K562 (cell line): ENCODE results near the gene CAVIN1. TPM values are rescaled to one million over a fixed set of nuclear protein-coding genes. Genes with fewer than 3 reads are reported as not detected.

Source experiments
- ARID1B ChIP-seq: fragments of 450-650 bp; IDR thresholded peaks from 2 replicates; pipeline ENCODE4 v1.6.1; 2016; ENCODE audit warnings: antibody characterized with exemption, mild to moderate bottlenecking, inconsistent platforms
- ATF1 ChIP-seq, 2 experiments: fragments of 450-650 bp in 1 of 2; IDR thresholded peaks; 2 replicates each; pipeline ENCODE4 v1.6.1; 2016; ENCODE audit warnings: missing compliant biosample characterization in 1 of 2, missing genetic modification characterization in 1 of 2
- CHD4 ChIP-seq: fragments of 200-600 bp; sonication (generic); IDR thresholded peaks from 3 replicates; pipeline ENCODE4 v1.6.1; 2012; ENCODE audit warnings: low read depth, mild to moderate bottlenecking, mixed read lengths, low read length, inconsistent platforms; ENCODE audit not compliant: insufficient read depth, insufficient replicate concordance, poor library complexity, severe bottlenecking
- ETV6 ChIP-seq, 3 experiments: fragments of 150-350 bp in 1 of 3; sonication (generic) in 1 of 3; formaldehyde crosslinking in 1 of 3; IDR thresholded peaks; 2 replicates each; pipeline versions ENCODE4 v1.6.1 to v1.8.0; 2014 to 2022; ENCODE audit warnings: borderline replicate concordance in 2 of 3, low read depth in 2 of 3, antibody characterized with exemption in 1 of 3, low read length in 1 of 3, mild to moderate bottlenecking in 1 of 3, missing genetic modification reagents in 1 of 3
- FOS ChIP-seq: IDR thresholded peaks from 3 replicates; pipeline ENCODE4 v1.6.1; 2011; ENCODE audit not compliant: insufficient read length; ENCODE audit errors: extremely low read depth
- KDM4B ChIP-seq, 2 experiments: fragments of 450-650 bp in 1 of 2; sonication (generic) in 1 of 2; IDR thresholded peaks; 2 replicates each; pipeline ENCODE4 v1.6.1; 2016 to 2017; ENCODE audit warnings: borderline replicate concordance in 2 of 2, antibody characterized with exemption in 1 of 2, low read depth in 1 of 2, mild to moderate bottlenecking in 1 of 2
- NR3C1 ChIP-seq: sonication (generic); formaldehyde crosslinking; IDR thresholded peaks from 2 replicates; pipeline ENCODE4 v1.8.1; 2022; ENCODE audit warnings: missing genetic modification reagents
- POLR2A ChIP-seq: fragments of 450-650 bp; conservative IDR thresholded peaks from 2 replicates; pipeline ENCODE4 v1.6.1; 2016
- POLR2B ChIP-seq: fragments of 450-650 bp; IDR thresholded peaks from 2 replicates; pipeline ENCODE4 v1.6.1; 2018; ENCODE audit warnings: low read depth; ENCODE audit not compliant: partially characterized antibody
- POLR2G ChIP-seq: fragments of 200-400 bp; formaldehyde crosslinking; IDR thresholded peaks from 2 replicates; pipeline ENCODE4 v1.6.1; 2017; ENCODE audit warnings: low read depth, mild to moderate bottlenecking, antibody characterized with exemption, low read length, moderate library complexity
- POLR2H ChIP-seq: IDR thresholded peaks from 2 replicates; pipeline ENCODE4 v1.6.1; 2016; ENCODE audit warnings: missing genetic modification characterization, low read depth, mild to moderate bottlenecking, control low read depth, missing compliant biosample characterization, moderate library complexity
- SMC3 ChIP-seq: conservative IDR thresholded peaks from 2 replicates; pipeline ENCODE4 v1.6.1; 2011; ENCODE audit warnings: low read depth, low read length, improper control_type of control experiment; ENCODE audit not compliant: insufficient read depth
- TAF9B ChIP-seq: fragments of 450-650 bp; IDR thresholded peaks from 2 replicates; pipeline ENCODE4 v1.6.1; 2018; ENCODE audit warnings: mild to moderate bottlenecking; ENCODE audit not compliant: partially characterized antibody
- TRIM24 ChIP-seq, 2 experiments: fragments of 450-650 bp; IDR thresholded peaks; 2 replicates each; pipeline ENCODE4 v1.6.1; 2016
- polyA plus RNA-seq, 8 experiments: library from polyadenylated mRNA; depleted of rRNA in 4 of 8; stranded (reverse) in 5 of 8; unstranded in 3 of 8; fragments of >200 nt; fragmentation: Nextera tagmentation in 2 of 8; fragmentation: Illumina TruSeq in 1 of 8; extraction: Ambion mirVana in 2 of 8; extraction: Trizol in 1 of 8; gene quantifications; 2 replicates each; pipeline versions ENCODE4 v1.2.1 to v1.2.3, GENCODE V29; 2011 to 2014; ENCODE audit warnings: inconsistent platforms in 1 of 8, missing spikeins in 1 of 8
- total RNA-seq, 7 experiments: library from RNA; depleted of rRNA in 6 of 7; stranded (reverse); fragments of >200 nt in 6 of 7; fragmentation: Illumina TruSeq in 2 of 7; extraction: Trizol in 2 of 7; gene quantifications; 2 replicates each; pipeline versions ENCODE4 v1.2.1 to v1.2.3, GENCODE V29; 2011 to 2021; ENCODE audit warnings: low replicate concordance in 1 of 7
- TF ChIP-seq, protein P1 (sequence below): sonication (generic); formaldehyde crosslinking; IDR thresholded peaks from 2 replicates; pipeline ENCODE4 v1.8.0; 2022; ENCODE audit warnings: missing genetic modification reagents, mild to moderate bottlenecking, borderline replicate concordance
- TF ChIP-seq, protein P2 (sequence below), 2 experiments: IDR thresholded peaks; 2 replicates each; pipeline ENCODE4 v1.6.1; 2011; ENCODE audit warnings: borderline replicate concordance in 1 of 2, control low read depth in 1 of 2, low read depth in 1 of 2, low read length in 1 of 2, mild to moderate bottlenecking in 1 of 2, mixed read lengths in 1 of 2, moderate library complexity in 1 of 2; ENCODE audit not compliant: insufficient read depth in 1 of 2, insufficient read length in 1 of 2, poor library complexity in 1 of 2, severe bottlenecking in 1 of 2; ENCODE audit errors: extremely low read depth in 1 of 2
- TF ChIP-seq, protein P3 (sequence below): fragments of 450-650 bp; IDR thresholded peaks from 2 replicates; pipeline ENCODE4 v1.6.1; 2018; ENCODE audit not compliant: partially characterized antibody

CAVIN1 gene
- total and polyA plus RNA-seq, 9 of the 15 experiments (the other 6 are each of a cell fraction or from before 2014, with no cell fraction given), result 6.8 to 162 (median 74.5) TPM

DNA sequence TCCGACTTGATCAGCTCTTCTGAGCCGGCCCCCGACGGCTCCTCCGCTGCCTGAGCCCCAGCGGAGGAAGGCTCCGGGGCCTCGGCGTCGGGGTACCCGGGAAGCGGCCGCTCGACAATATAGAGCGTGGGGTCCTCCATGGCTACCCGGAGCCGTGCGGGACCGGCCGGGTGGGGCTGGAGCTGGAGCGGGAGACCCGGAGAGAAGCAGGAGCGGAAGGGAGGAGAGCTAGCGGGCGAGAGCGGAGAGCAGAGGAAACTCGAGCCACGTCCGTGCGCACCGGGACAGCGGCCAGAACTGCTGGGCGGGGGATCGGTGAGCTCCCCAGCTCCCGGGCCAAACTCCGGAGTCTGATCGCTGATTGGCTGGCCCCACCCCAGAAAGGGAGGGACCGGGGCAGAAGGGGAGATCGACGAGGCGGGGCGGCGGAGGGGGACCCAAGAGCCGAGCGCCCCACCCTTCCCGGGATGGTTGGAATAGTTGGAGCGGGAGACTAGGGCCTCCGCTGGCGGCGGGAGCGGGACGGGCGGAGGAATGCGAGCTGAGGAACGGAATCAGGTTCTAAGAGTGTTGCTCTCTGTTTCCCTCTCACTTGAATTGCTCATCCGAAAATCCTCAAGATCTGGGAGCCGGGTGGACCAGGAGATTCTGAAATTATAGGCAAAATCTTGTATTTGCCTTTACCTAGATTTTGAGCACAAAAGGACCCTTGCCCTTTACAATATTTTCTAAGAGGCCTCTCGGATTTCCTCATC is at the start of gene CAVIN1 (continued):
- TF ChIP-seq, protein P1, sequence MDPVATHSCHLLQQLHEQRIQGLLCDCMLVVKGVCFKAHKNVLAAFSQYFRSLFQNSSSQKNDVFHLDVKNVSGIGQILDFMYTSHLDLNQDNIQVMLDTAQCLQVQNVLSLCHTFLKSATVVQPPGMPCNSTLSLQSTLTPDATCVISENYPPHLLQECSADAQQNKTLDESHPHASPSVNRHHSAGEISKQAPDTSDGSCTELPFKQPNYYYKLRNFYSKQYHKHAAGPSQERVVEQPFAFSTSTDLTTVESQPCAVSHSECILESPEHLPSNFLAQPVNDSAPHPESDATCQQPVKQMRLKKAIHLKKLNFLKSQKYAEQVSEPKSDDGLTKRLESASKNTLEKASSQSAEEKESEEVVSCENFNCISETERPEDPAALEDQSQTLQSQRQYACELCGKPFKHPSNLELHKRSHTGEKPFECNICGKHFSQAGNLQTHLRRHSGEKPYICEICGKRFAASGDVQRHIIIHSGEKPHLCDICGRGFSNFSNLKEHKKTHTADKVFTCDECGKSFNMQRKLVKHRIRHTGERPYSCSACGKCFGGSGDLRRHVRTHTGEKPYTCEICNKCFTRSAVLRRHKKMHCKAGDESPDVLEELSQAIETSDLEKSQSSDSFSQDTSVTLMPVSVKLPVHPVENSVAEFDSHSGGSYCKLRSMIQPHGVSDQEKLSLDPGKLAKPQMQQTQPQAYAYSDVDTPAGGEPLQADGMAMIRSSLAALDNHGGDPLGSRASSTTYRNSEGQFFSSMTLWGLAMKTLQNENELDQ (CRISPR knock-in tag), result no peak
- TF ChIP-seq NR3C1 (CRISPR knock-in tag) (no peak), POLR2G (peak; percentile 99), POLR2B (peak; percentile 83), ATF1 (CRISPR knock-in tag; IDR thresholded peaks at IDR 0.05) (no peak), ATF1 (tag; IDR thresholded peaks at IDR 0.05) (peak; percentile 41; the same call in 1 of the 2 replicates), POLR2A (peak; percentile 88), ARID1B (0 out of 2 replicates have a peak, but pooled peaks have one; percentile 5), ETV6 (IDR thresholded peaks at IDR 0.05; ENCODE audit: borderline replicate concordance in 1 of 2, low read depth in 2 of 2, low read length in 1 of 2) (no peak), ETV6 (CRISPR knock-in tag; IDR thresholded peaks at IDR 0.05; ENCODE audit: borderline replicate concordance) (no peak), FOS (peak; percentile 44), TAF9B (peak; percentile 29), CHD4 (no peak), POLR2H (tag) (peak; percentile 51; the same call in 1 of the 2 replicates), SMC3 (no peak), TRIM24 (IDR thresholded peaks at IDR 0.05) (peak in 1 of 2 experiments; percentile 54; a peak in 1 of 4 replicates), KDM4B (IDR thresholded peaks at IDR 0.05; ENCODE audit: borderline replicate concordance in 2 of 2, low read depth in 1 of 2) (0 out of 4 replicates have a peak, but pooled peaks of 1 of the 2 experiments have one; percentile 11)
- TF ChIP-seq, protein P2, sequence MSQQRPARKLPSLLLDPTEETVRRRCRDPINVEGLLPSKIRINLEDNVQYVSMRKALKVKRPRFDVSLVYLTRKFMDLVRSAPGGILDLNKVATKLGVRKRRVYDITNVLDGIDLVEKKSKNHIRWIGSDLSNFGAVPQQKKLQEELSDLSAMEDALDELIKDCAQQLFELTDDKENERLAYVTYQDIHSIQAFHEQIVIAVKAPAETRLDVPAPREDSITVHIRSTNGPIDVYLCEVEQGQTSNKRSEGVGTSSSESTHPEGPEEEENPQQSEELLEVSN (IDR thresholded peaks at IDR 0.05; ENCODE audit: borderline replicate concordance in 1 of 2, extremely low read depth in 1 of 2, insufficient read depth in 1 of 2, insufficient read length in 1 of 2, low read depth in 1 of 2, low read length in 1 of 2, poor library complexity in 1 of 2, severe bottlenecking in 1 of 2), result peak in 1 of 2 experiments; percentile 42
- TF ChIP-seq, protein P3, sequence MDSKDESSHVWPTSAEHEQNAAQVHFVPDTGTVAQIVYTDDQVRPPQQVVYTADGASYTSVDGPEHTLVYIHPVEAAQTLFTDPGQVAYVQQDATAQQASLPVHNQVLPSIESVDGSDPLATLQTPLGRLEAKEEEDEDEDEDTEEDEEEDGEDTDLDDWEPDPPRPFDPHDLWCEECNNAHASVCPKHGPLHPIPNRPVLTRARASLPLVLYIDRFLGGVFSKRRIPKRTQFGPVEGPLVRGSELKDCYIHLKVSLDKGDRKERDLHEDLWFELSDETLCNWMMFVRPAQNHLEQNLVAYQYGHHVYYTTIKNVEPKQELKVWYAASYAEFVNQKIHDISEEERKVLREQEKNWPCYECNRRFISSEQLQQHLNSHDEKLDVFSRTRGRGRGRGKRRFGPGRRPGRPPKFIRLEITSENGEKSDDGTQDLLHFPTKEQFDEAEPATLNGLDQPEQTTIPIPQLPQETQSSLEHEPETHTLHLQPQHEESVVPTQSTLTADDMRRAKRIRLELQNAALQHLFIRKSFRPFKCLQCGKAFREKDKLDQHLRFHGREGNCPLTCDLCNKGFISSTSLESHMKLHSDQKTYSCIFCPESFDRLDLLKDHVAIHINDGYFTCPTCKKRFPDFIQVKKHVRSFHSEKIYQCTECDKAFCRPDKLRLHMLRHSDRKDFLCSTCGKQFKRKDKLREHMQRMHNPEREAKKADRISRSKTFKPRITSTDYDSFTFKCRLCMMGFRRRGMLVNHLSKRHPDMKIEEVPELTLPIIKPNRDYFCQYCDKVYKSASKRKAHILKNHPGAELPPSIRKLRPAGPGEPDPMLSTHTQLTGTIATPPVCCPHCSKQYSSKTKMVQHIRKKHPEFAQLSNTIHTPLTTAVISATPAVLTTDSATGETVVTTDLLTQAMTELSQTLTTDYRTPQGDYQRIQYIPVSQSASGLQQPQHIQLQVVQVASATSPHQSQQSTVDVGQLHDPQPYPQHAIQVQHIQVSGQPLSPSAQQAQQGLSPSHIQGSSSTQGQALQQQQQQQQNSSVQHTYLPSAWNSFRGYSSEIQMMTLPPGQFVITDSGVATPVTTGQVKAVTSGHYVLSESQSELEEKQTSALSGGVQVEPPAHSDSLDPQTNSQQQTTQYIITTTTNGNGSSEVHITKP, result peak; percentile 14
